Measurements from ENCODE around the gene RRAGD.
"Not testable (repeated sequence)": the region's sequence is repeated elsewhere in the genome, so short reads cannot be mapped to it uniquely, and the experiment has no call there.

RRAGD gene

GRCh38 chr6:89411145-89412070, 665 bp downstream of the RRAGD start:
- DNase-seq (ENCODE audit: low read depth in 2 of 2) = peak in 1 of 2 donors; percentile 28

- DNase-seq (ENCODE audit: low read depth in 2 of 2) = no peak
Measured at GRCh38 chr6:89410788-89411144, 1.3 kb downstream of the RRAGD start.

GRCh38 chr6:89410231-89410761, 1.8 kb downstream of the RRAGD start:
- no peak for DNase-seq (ENCODE audit: low read depth in 2 of 2)

- DNase-seq (ENCODE audit: low read depth in 2 of 2) = no peak
Measured at GRCh38 chr6:89409461-89410035, 2.5 kb downstream of the RRAGD start.

GRCh38 chr6:89406141-89406540, 5.9 kb downstream of the RRAGD start:
- no peak for DNase-seq (ENCODE audit: low read depth in 2 of 2)

- DNase-seq (ENCODE audit: low read depth in 2 of 2) = no peak
Measured at GRCh38 chr6:89404512-89404911, 7.6 kb downstream of the RRAGD start.

DNA sequence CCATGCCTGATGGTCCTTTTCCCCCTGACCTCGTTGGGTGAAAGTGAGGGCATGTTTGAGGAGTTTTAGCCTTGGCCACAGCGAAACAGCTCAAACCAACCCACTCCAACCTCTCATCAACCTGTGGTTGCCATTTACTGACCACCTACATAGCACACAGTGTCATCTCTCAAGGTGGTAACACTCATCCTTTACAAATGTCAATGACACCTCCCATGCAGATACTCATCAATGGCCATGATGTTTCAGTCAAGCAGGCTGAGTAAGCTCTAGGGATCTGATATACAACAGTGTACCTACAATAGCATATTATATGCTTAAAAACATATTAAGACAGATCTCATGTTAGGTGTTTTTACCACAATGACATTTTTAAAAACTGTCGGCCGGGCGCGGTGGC, 9.3 kb downstream of the RRAGD start:
- DNase-seq (ENCODE audit: low read depth in 2 of 2) = no peak

DNA sequence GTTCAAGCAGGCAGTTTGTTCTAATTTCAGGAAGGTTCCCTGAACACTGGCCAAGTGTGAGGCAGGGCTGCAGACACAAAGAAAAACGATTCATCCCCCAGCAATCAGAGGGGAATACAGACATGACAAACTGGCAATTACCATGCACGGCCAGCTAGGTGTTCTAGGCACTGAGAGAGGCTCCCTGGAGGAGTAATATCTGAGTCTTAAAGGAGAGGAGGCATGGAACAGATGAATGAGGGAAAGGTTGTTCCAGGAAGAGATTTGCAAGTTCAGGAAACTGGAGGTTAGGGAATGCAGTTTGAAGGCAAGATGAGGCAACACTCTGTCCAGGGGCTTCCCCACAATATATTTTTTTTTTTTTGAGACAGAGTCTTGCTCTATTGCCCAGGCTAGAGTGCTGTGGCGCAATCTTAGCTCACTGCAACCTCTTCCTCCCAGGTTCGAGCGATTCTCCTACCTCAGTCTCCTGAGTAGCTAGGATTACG, 11.1 kb downstream of the RRAGD start:
- no peak for DNase-seq (ENCODE audit: low read depth in 2 of 2)

GRCh38 chr6:89400050-89400449, 12.0 kb downstream of the RRAGD start:
- no peak for DNase-seq (ENCODE audit: low read depth in 2 of 2)

GRCh38 chr6:89398762-89399525, 13.1 kb downstream of the RRAGD start:
- no peak for DNase-seq (ENCODE audit: low read depth in 2 of 2)

GRCh38 chr6:89397884-89398283, 14.2 kb downstream of the RRAGD start:
- DNase-seq (ENCODE audit: low read depth in 2 of 2) = not testable (repeated sequence)

DNA sequence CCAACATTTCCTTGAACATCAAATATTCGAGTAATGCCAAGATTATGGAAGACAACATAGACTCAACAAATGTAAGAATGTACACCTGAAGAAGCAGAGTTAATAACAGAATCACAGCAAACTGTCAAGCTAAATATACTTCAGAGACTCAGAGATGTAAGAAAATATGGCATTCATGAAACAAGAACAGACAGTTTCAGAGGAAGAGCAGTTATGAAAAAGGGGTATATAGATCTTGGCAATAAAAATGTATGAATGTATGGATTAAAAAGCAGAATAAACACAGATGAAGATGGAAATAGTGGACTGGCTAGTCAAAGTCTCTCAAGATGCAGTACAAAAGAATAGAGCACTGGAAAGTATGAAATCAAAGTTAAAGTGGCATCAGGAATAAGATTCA, 18.4 kb downstream of the RRAGD start:
- no peak for DNase-seq (ENCODE audit: low read depth in 2 of 2)

- DNase-seq (ENCODE audit: low read depth in 2 of 2) = no peak
Measured at GRCh38 chr6:89392823-89393222, 19.2 kb downstream of the RRAGD start.

DNA sequence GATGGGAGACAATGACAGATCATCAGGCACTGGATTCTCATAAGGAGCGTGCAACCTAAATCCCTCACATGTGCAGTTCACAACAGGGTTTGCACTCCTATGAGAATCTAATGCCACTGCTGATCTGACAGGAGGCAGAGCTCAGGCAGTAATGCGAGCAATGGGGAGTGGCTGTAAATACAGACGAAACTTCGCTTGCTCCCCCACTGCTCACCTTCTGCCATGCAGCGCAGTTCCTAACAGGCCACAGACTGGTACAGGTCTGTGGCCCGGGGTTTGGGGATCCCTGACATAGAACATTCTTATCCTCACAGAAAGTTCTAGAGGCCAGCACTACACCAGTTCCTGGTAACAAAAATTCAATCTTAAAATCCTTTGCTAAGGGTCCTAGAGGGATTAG, 23.2 kb downstream of the RRAGD start:
- no peak for DNase-seq (ENCODE audit: low read depth in 2 of 2)

- no peak for DNase-seq (ENCODE audit: low read depth in 2 of 2)
Measured at GRCh38 chr6:89387516-89388201, 24.4 kb downstream of the RRAGD start.

DNA sequence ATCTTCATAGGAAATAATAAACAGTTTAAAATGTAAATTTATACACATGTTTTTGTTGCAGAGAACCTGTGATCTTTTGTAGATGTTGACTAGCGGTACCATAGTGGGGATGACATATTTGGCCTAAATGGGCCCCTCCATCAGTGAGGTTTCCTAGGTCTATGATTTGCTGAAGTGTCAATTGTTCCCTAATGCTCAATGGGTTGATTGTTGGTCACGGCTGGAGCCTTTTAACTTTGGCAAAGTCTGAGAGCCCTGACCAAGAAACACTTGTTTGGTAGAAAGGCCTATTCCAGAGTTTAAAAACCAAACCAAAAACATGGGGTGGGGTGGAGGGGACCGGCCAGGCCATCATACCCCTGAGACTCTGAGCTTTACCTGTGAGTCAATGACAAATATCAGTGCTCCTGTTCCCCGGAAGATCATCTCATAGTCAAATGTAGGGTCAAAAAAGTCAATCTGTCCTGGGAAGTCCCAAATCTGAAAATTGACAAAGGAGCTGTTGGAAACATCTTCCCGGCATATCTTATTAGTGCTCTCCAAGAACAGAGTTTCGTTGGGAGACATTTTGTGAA, 25.1 kb downstream of the RRAGD start:
- no peak for DNase-seq (ENCODE audit: low read depth in 2 of 2)

- DNase-seq (ENCODE audit: low read depth in 2 of 2) = no peak
Measured at GRCh38 chr6:89385846-89386245, 26.2 kb downstream of the RRAGD start.

- DNase-seq (ENCODE audit: low read depth in 2 of 2) = no peak
Measured at GRCh38 chr6:89385156-89385667, 26.9 kb downstream of the RRAGD start.

GRCh38 chr6:89381031-89381430, 31.0 kb downstream of the RRAGD start:
- no peak for DNase-seq (ENCODE audit: low read depth in 2 of 2)

GRCh38 chr6:89379281-89379680, 32.8 kb downstream of the RRAGD start:
- DNase-seq (ENCODE audit: low read depth in 2 of 2) = no peak

- no peak for DNase-seq (ENCODE audit: low read depth in 2 of 2)
Measured at GRCh38 chr6:89378628-89379027, 33.4 kb downstream of the RRAGD start.
